ENCODE data around the gene TAX1BP3. TPM values are rescaled to one million over a fixed set of nuclear protein-coding genes. Genes with fewer than 3 reads are reported as not detected.
A peak's percentile ranks its signal among the peaks of the same experiment; 100 is the strongest.

Gene TAX1BP3
- total RNA-seq, 1 donor from 2014 or later: 82.8 TPM

DNA sequence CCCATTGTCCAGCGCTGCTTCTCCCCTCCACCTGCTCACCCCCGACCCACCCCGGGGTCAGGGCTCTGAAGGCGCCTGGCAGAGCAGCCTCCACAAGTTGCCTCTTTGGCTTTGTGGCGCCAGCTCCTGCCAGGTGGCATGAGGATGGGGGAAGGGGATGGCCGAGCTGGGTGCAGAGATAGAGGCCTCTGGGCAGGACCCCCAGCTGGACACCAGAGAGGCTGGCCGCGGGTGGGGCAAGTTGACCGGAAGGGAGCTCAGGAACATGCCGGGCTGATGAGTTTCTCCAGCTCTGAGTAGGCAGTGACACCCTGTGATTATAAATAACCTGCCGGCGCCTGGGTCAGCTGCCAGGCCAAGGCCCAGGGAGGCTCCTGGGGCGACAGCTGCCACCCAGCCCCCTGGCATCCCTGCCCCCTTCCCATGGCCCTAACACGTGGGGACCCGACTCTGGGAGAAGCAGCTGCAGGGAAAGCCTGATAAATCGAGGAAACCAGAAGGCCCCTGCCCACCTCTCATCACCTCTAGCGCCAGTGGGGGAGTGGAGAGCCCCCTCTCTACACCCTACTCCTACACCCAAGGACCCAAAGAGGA is 26.8 kb upstream of the TAX1BP3 start:
- Histone ChIP-seq H3K27me3 (ENCODE audit: low read depth) (peaks cover 69% of the 10 kb centered on the region), H3K36me3 (no peaks in the 10 kb centered on the region), H3K27ac (no peak overlapping the region), H3K4me3 (peak overlapping the region; percentile 54), H3K4me1 (peaks cover 17% of the 10 kb centered on the region), H3K9me3 (no peaks in the 10 kb centered on the region)
- TF ChIP-seq, protein P1, sequence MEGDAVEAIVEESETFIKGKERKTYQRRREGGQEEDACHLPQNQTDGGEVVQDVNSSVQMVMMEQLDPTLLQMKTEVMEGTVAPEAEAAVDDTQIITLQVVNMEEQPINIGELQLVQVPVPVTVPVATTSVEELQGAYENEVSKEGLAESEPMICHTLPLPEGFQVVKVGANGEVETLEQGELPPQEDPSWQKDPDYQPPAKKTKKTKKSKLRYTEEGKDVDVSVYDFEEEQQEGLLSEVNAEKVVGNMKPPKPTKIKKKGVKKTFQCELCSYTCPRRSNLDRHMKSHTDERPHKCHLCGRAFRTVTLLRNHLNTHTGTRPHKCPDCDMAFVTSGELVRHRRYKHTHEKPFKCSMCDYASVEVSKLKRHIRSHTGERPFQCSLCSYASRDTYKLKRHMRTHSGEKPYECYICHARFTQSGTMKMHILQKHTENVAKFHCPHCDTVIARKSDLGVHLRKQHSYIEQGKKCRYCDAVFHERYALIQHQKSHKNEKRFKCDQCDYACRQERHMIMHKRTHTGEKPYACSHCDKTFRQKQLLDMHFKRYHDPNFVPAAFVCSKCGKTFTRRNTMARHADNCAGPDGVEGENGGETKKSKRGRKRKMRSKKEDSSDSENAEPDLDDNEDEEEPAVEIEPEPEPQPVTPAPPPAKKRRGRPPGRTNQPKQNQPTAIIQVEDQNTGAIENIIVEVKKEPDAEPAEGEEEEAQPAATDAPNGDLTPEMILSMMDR (IDR thresholded peaks at IDR 0.05): no peak
- intact Hi-C loops (cut with DNase I): no loop called here
- no peak for DNase-seq
- peak in 1 of 2 donors; percentile 20 for ATAC-seq

GRCh38 chr17:3693829-3694231 is 25.5 kb upstream of the TAX1BP3 start:
- no peak for ATAC-seq
- Histone ChIP-seq H3K9me3 (no peaks in the 10 kb centered on the region), H3K27ac (no peak overlapping the region), H3K4me1 (peaks cover 17% of the 10 kb centered on the region), H3K36me3 (no peaks in the 10 kb centered on the region), H3K4me3 (no peak overlapping the region), H3K27me3 (ENCODE audit: low read depth) (peaks cover 73% of the 10 kb centered on the region)
- DNase-seq: no peak
- TF ChIP-seq, protein P1 (IDR thresholded peaks at IDR 0.05): no peak
- intact Hi-C loops (cut with DNase I): no loop called here

DNA sequence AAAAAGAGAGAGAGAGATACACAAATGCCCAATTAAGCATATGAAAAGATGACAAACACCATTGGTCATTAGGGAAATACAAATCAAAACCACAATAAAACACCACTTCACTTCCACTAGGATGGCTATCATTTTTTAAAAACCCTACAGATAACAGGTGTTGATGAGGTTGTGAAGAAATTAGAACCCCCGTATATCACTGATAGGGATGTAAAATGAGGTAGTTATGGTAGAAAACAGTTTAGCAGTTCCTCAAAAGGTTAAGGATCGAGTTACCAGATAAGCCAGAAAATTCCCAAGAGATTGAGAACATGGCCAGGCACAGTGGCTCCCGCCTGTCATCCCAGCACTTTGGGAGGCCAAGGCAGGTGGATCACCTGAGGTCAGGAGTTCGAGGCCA is 24.8 kb upstream of the TAX1BP3 start:
- TF ChIP-seq, protein P1 (IDR thresholded peaks at IDR 0.05): no peak
- intact Hi-C loops (cut with DNase I): no loop called here
- peaks cover 17% of the 10 kb centered on the region for H3K4me1 ChIP-seq
- no peak overlapping the region for H3K27ac ChIP-seq
- H3K9me3 ChIP-seq: no peaks in the 10 kb centered on the region
- DNase-seq (no peak), ATAC-seq (no peak)
- H3K36me3 ChIP-seq: no peaks in the 10 kb centered on the region
- H3K27me3 ChIP-seq (ENCODE audit: low read depth): peaks cover 68% of the 10 kb centered on the region
- no peak overlapping the region for H3K4me3 ChIP-seq

DNA sequence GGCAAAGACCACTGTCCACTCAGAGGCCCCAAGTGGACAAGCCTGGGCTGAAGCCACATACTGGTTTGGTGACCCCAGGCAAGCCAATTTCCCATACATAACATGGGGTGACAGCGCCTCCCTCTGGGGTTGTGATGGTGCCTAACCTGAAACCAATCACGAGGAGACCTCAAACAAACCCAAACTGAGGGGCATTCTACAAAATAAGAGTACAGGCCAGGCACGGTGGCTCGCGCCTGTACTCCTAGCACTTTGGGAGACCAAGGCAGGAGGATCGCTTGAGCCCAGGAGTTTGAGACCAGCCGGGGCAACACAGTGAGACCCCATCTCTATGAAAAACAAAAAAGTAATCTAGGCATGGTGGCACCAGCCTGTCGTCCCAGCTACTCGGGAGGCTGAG is 24.0 kb upstream of the TAX1BP3 start:
- Histone ChIP-seq H3K9me3 (no peaks in the 10 kb centered on the region), H3K36me3 (no peaks in the 10 kb centered on the region), H3K27me3 (ENCODE audit: low read depth) (peaks cover 66% of the 10 kb centered on the region), H3K27ac (no peak overlapping the region), H3K4me3 (no peak overlapping the region), H3K4me1 (peaks cover 17% of the 10 kb centered on the region)
- intact Hi-C loops (cut with DNase I): no loop called here
- DNase-seq (no peak), ATAC-seq (no peak)
- TF ChIP-seq, protein P1 (IDR thresholded peaks at IDR 0.05): no peak

GRCh38 chr17:3691617-3692067 is 23.3 kb upstream of the TAX1BP3 start:
- Histone ChIP-seq H3K9me3 (no peaks in the 10 kb centered on the region), H3K27me3 (ENCODE audit: low read depth) (peaks cover 61% of the 10 kb centered on the region), H3K4me1 (peaks cover 16% of the 10 kb centered on the region), H3K4me3 (no peak overlapping the region), H3K27ac (no peak overlapping the region), H3K36me3 (no peaks in the 10 kb centered on the region)
- TF ChIP-seq, protein P1 (IDR thresholded peaks at IDR 0.05): no peak
- no peak for ATAC-seq
- intact Hi-C loops (cut with DNase I): no loop called here
- no peak for DNase-seq

Measured in lower lobe of right lung (tissue), 2 donors.